PFSK-1 (cell line): Measurements from ENCODE around the gene DBT.

Source experiments
- FOXP2 ChIP-seq: optimal IDR thresholded peaks from 2 replicates; pipeline ENCODE3; 2011; ENCODE audit warnings: borderline replicate concordance, control low read depth, inconsistent platforms; ENCODE audit not compliant: insufficient read depth; ENCODE audit errors: extremely low read length, extremely low read depth
- POLR2AphosphoS5 ChIP-seq: IDR thresholded peaks from 2 replicates; pipeline ENCODE4 v1.6.1; 2012; ENCODE audit warnings: low read depth, mild to moderate bottlenecking, control low read depth, low read length, moderate library complexity
- SIN3A ChIP-seq: IDR thresholded peaks from 2 replicates; pipeline ENCODE4 v1.6.1; 2012; ENCODE audit warnings: mild to moderate bottlenecking, low read length, moderate library complexity, borderline replicate concordance; ENCODE audit not compliant: insufficient read depth
- TAF1 ChIP-seq: IDR thresholded peaks from 2 replicates; pipeline ENCODE4 v1.6.1; 2012; ENCODE audit warnings: low read length, control low read depth, borderline replicate concordance; ENCODE audit not compliant: insufficient read depth
- TF ChIP-seq, protein P1 (sequence below), 2 experiments: IDR thresholded peaks; 2 replicates each; pipeline versions ENCODE4 v1.6.1 to v1.8.0; 2011 to 2012; ENCODE audit warnings: low read depth in 2 of 2, low read length in 2 of 2, control low read depth in 1 of 2, inconsistent platforms in 1 of 2, mild to moderate bottlenecking in 1 of 2, moderate library complexity in 1 of 2; ENCODE audit not compliant: insufficient read depth in 1 of 2

DBT gene

GRCh38 chr1:100146958-100147357 lies 102.7 kb downstream of the DBT start:
- no peak for TF ChIP-seq TAF1
- TF ChIP-seq FOXP2: no peak
- TF ChIP-seq SIN3A: no peak
- TF ChIP-seq, protein P1, sequence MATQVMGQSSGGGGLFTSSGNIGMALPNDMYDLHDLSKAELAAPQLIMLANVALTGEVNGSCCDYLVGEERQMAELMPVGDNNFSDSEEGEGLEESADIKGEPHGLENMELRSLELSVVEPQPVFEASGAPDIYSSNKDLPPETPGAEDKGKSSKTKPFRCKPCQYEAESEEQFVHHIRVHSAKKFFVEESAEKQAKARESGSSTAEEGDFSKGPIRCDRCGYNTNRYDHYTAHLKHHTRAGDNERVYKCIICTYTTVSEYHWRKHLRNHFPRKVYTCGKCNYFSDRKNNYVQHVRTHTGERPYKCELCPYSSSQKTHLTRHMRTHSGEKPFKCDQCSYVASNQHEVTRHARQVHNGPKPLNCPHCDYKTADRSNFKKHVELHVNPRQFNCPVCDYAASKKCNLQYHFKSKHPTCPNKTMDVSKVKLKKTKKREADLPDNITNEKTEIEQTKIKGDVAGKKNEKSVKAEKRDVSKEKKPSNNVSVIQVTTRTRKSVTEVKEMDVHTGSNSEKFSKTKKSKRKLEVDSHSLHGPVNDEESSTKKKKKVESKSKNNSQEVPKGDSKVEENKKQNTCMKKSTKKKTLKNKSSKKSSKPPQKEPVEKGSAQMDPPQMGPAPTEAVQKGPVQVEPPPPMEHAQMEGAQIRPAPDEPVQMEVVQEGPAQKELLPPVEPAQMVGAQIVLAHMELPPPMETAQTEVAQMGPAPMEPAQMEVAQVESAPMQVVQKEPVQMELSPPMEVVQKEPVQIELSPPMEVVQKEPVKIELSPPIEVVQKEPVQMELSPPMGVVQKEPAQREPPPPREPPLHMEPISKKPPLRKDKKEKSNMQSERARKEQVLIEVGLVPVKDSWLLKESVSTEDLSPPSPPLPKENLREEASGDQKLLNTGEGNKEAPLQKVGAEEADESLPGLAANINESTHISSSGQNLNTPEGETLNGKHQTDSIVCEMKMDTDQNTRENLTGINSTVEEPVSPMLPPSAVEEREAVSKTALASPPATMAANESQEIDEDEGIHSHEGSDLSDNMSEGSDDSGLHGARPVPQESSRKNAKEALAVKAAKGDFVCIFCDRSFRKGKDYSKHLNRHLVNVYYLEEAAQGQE (IDR thresholded peaks at IDR 0.05; ENCODE audit: insufficient read depth in 1 of 2, low read depth in 2 of 2, low read length in 2 of 2): no peak
- no peak for TF ChIP-seq POLR2AphosphoS5

GRCh38 chr1:100145116-100145515 lies 104.5 kb downstream of the DBT start:
- TF ChIP-seq POLR2AphosphoS5 (no peak), FOXP2 (no peak), TAF1 (no peak), SIN3A (no peak)
- TF ChIP-seq, protein P1 (IDR thresholded peaks at IDR 0.05; ENCODE audit: insufficient read depth in 1 of 2, low read depth in 2 of 2, low read length in 2 of 2): no peak

GRCh38 chr1:100142343-100142742 lies 107.3 kb downstream of the DBT start:
- TF ChIP-seq SIN3A (no peak), POLR2AphosphoS5 (no peak), FOXP2 (no peak), TAF1 (no peak)
- TF ChIP-seq, protein P1 (IDR thresholded peaks at IDR 0.05; ENCODE audit: insufficient read depth in 1 of 2, low read depth in 2 of 2, low read length in 2 of 2): no peak

DNA sequence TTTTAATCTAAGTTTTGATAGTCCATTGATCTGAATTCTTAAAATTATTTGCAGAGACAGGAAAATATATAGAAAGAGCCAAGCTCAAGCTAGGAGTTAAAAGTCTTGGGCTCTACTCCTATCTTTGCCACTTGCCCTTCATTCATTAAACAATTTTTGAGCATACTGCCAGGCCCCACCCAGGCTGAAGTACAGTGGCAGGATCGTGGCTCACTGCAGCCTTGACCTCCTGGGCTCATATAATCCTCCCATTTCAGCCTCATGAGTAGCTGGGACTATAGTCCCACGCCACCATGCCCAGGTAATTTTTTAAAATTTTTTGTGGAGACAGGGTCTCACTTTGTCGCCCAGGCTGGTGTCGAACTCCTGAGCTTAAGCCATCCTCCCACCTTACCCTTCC lies 108.4 kb downstream of the DBT start:
- TF ChIP-seq TAF1: no peak
- no peak for TF ChIP-seq SIN3A
- no peak for TF ChIP-seq FOXP2
- no peak for TF ChIP-seq POLR2AphosphoS5
- TF ChIP-seq, protein P1 (IDR thresholded peaks at IDR 0.05; ENCODE audit: insufficient read depth in 1 of 2, low read depth in 2 of 2, low read length in 2 of 2): no peak

- TF ChIP-seq FOXP2 (no peak), TAF1 (no peak), SIN3A (no peak), POLR2AphosphoS5 (no peak)
- TF ChIP-seq, protein P1 (IDR thresholded peaks at IDR 0.05; ENCODE audit: insufficient read depth in 1 of 2, low read depth in 2 of 2, low read length in 2 of 2): no peak
Measured at GRCh38 chr1:100137602-100138001, 112.0 kb downstream of the DBT start.
